Measurements from ENCODE around the gene SULT1A3.
"Not testable (repeated sequence)": the region's sequence is repeated elsewhere in the genome, so short reads cannot be mapped to it uniquely, and the experiment has no call there.

DNA sequence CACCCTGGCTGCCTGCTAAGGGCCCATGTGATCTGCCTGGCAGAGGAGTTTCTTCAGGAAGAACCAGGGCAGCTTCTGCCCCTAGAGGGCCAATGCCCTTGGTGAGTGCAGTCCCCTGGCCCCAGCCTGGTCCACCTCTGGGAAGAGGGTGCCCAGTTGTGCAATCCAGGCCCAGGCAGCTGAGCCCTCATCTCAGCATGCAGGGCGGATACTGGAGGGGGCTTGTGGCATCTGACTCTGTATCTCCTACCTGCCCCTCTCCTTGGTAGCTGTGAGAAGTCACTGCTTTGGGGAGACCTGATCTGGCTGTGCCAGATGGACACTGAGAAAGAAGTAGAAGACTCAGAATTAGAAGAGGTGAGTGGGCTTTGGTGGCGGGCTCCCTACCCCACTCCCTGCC is 2.1 kb upstream of the SULT1A3 start:
- not testable (repeated sequence) for TF ChIP-seq CTCF (IDR thresholded peaks at IDR 0.05); POLR2AphosphoS2 (conservative IDR thresholded peaks at IDR 0.05; ENCODE audit: low read length); MAZ (IDR thresholded peaks at IDR 0.05; ENCODE audit: borderline replicate concordance, low read depth, low read length); HDAC2 (IDR thresholded peaks at IDR 0.05); KDM1A (IDR thresholded peaks at IDR 0.05; ENCODE audit: low read depth); RAD21 (conservative IDR thresholded peaks at IDR 0.05 in 1 of 2, IDR thresholded peaks at IDR 0.05 in 1 of 2); ELK1 (IDR thresholded peaks at IDR 0.05; ENCODE audit: low read depth, low read length); ESRRA (IDR thresholded peaks at IDR 0.05; ENCODE audit: borderline replicate concordance, low read length); EP300 (IDR thresholded peaks at IDR 0.05); POLR2A (IDR thresholded peaks at IDR 0.05; ENCODE audit: low read length)
- TF ChIP-seq, protein P1, sequence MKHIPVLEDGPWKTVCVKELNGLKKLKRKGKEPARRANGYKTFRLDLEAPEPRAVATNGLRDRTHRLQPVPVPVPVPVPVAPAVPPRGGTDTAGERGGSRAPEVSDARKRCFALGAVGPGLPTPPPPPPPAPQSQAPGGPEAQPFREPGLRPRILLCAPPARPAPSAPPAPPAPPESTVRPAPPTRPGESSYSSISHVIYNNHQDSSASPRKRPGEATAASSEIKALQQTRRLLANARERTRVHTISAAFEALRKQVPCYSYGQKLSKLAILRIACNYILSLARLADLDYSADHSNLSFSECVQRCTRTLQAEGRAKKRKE (CRISPR knock-in tag; IDR thresholded peaks at IDR 0.05; ENCODE audit: low read depth): not testable (repeated sequence)

All from A549 (cell line).